Loucy (cell line): ENCODE measurements around the gene SOD3.

Experiments used
- EZH2phosphoT487 ChIP-seq: fragments of 200-600 bp; IDR thresholded peaks from 2 replicates; pipeline ENCODE4 v1.6.1; 2018; ENCODE audit warnings: antibody characterized with exemption, mild to moderate bottlenecking, moderate library complexity, borderline replicate concordance
- TF ChIP-seq, protein P1 (sequence below): fragments of 200-600 bp; sonication (generic); conservative IDR thresholded peaks from 2 replicates; pipeline ENCODE4 v1.5.1; 2014; ENCODE audit warnings: mild to moderate bottlenecking, antibody characterized with exemption, low read length

- TF ChIP-seq, protein P1, sequence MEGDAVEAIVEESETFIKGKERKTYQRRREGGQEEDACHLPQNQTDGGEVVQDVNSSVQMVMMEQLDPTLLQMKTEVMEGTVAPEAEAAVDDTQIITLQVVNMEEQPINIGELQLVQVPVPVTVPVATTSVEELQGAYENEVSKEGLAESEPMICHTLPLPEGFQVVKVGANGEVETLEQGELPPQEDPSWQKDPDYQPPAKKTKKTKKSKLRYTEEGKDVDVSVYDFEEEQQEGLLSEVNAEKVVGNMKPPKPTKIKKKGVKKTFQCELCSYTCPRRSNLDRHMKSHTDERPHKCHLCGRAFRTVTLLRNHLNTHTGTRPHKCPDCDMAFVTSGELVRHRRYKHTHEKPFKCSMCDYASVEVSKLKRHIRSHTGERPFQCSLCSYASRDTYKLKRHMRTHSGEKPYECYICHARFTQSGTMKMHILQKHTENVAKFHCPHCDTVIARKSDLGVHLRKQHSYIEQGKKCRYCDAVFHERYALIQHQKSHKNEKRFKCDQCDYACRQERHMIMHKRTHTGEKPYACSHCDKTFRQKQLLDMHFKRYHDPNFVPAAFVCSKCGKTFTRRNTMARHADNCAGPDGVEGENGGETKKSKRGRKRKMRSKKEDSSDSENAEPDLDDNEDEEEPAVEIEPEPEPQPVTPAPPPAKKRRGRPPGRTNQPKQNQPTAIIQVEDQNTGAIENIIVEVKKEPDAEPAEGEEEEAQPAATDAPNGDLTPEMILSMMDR: no peak
- no peak for TF ChIP-seq EZH2phosphoT487
Measured at GRCh38 chr4:24748023-24748422, 47.4 kb upstream of the SOD3 start.
